Measurements from ENCODE around the gene HDGFL3.
A peak's percentile ranks its signal among the peaks of the same experiment; 100 is the strongest.

The HDGFL3 gene

GRCh38 chr15:83106994-83107840, 100.4 kb downstream of the HDGFL3 start, which contains the start of gene TM6SF1:
Gene TM6SF1 (plus strand): TSS chr15:83107645. CDS start chr15:83107681, 36 bp downstream.
- no peak for TF ChIP-seq CTCF (conservative IDR thresholded peaks at IDR 0.05; ENCODE audit: low read depth, low read length)
- H3K4me3 ChIP-seq (ENCODE audit: low read length) = peak within 1 kb of the TSS; percentile 45
- no peak for DNase-seq (ENCODE audit: low read depth)

- H3K4me3 ChIP-seq (ENCODE audit: low read length) = no peak overlapping the region
- TF ChIP-seq CTCF (conservative IDR thresholded peaks at IDR 0.05; ENCODE audit: low read depth, low read length) = no peak
- no peak for DNase-seq (ENCODE audit: low read depth)
Observed at GRCh38 chr15:83105440-83105839, 102.2 kb downstream of the HDGFL3 start.

GRCh38 chr15:83104141-83104540, 103.5 kb downstream of the HDGFL3 start:
- DNase-seq (ENCODE audit: low read depth) = no peak
- TF ChIP-seq CTCF (conservative IDR thresholded peaks at IDR 0.05; ENCODE audit: low read depth, low read length) = no peak
- no peak overlapping the region for H3K4me3 ChIP-seq (ENCODE audit: low read length)

- no peak for DNase-seq (ENCODE audit: low read depth)
- no peak for TF ChIP-seq CTCF (conservative IDR thresholded peaks at IDR 0.05; ENCODE audit: low read depth, low read length)
- H3K4me3 ChIP-seq (ENCODE audit: low read length) = no peak overlapping the region
Observed at GRCh38 chr15:83102346-83102745, 105.3 kb downstream of the HDGFL3 start.

- TF ChIP-seq CTCF (conservative IDR thresholded peaks at IDR 0.05; ENCODE audit: low read depth, low read length) = no peak
- H3K4me3 ChIP-seq (ENCODE audit: low read length) = no peak overlapping the region
- no peak for DNase-seq (ENCODE audit: low read depth)
Observed at GRCh38 chr15:83100097-83100646, 107.5 kb downstream of the HDGFL3 start.

- no peak for TF ChIP-seq CTCF (conservative IDR thresholded peaks at IDR 0.05; ENCODE audit: low read depth, low read length)
- DNase-seq (ENCODE audit: low read depth) = no peak
- H3K4me3 ChIP-seq (ENCODE audit: low read length) = no peak overlapping the region
Observed at GRCh38 chr15:83099290-83099689, 108.3 kb downstream of the HDGFL3 start.

GRCh38 chr15:83098079-83098478, 109.5 kb downstream of the HDGFL3 start:
- DNase-seq (ENCODE audit: low read depth) = no peak
- no peak for TF ChIP-seq CTCF (conservative IDR thresholded peaks at IDR 0.05; ENCODE audit: low read depth, low read length)
- H3K4me3 ChIP-seq (ENCODE audit: low read length) = no peak overlapping the region

All from retinal pigment epithelial cell (primary cell).